Cerebellar cortex (tissue), 1 donor: Measurements from ENCODE around the gene SETD6.
"Not testable (repeated sequence)": the region's sequence is repeated elsewhere in the genome, so short reads cannot be mapped to it uniquely, and the experiment has no call there.

Source experiments
- DNase-seq: peaks from one replicate; pipeline ENCODE4 v3.0.0-alpha.2; 2015; ENCODE audit warnings: low spot score

The SETD6 gene

GRCh38 chr16:58542291-58542690, 27.0 kb downstream of the SETD6 start:
- DNase-seq: no peak

- DNase-seq: no peak
Measured at GRCh38 chr16:58543685-58544084, 28.4 kb downstream of the SETD6 start.

DNA sequence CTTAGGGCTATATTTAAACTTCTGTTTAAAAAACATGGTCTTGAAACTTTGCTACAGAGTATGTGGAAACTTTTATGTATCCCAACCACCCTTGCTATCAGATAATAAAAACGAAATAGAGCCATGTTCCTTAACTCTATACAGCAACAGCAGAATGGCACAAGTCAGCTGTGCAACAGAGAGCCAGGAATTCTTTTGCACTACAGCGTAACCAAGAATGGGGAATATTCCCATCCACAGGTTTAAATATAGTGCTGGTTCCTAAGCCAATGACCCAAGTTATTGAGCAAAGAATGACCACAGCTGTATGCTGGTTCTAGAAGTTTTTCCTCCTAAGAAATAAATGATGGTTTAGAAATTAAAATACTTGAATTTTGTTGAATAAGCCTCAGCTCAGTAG, 33.1 kb downstream of the SETD6 start:
- no peak for DNase-seq

- DNase-seq: no peak
Measured at GRCh38 chr16:58551496-58551895, 36.2 kb downstream of the SETD6 start.

GRCh38 chr16:58556678-58557077, 41.4 kb downstream of the SETD6 start:
- DNase-seq: no peak

DNA sequence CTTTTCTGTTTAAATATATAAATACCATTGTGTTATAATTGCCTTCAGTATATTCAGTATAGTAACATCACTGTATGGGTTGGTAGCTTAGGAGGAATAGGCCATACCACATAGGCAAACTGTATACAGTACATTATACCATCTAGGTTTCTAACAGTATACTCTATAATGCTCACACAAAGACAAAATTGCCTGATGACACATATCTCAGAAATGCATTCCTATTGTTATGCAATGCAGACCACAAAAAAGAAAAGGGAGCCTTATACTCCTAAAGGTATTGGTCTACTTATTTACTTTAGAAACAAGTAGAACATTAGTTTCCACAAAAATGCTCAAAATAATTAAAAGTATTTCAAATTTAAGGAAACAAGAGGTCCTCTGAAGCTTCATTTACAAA, 47.9 kb downstream of the SETD6 start:
- no peak for DNase-seq

DNA sequence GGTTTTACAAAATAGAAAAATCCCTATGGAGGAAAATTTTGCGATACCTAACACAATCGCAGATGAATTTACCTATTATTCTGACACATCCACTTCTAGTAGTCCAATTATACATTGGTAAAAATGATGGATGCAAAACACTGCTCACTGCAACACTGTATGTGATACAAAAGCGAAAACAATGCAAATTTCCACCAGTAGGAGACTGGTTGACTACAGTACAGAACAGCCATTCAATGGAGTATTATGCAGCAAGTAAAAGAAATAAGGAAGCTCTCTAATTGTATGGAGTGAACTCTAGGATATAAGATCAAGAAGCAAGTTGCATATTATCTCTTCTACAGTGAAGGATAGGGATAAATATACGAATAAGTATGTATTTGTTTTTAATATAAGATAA, 48.5 kb downstream of the SETD6 start:
- no peak for DNase-seq

- DNase-seq: not testable (repeated sequence)
Measured at GRCh38 chr16:58565697-58566096, 50.4 kb downstream of the SETD6 start.
